C4-2B (cell line): ENCODE data around the gene COL7A1.

Experiments
- ZFX ChIP-seq: fragments of 450-650 bp; IDR thresholded peaks from 2 replicates; pipeline ENCODE4 v1.6.1; 2017
- TF ChIP-seq, protein P1 (sequence below): fragments of 450-650 bp; conservative IDR thresholded peaks from 2 replicates; pipeline ENCODE4 v1.5.1; 2017; ENCODE audit warnings: mild to moderate bottlenecking

DNA sequence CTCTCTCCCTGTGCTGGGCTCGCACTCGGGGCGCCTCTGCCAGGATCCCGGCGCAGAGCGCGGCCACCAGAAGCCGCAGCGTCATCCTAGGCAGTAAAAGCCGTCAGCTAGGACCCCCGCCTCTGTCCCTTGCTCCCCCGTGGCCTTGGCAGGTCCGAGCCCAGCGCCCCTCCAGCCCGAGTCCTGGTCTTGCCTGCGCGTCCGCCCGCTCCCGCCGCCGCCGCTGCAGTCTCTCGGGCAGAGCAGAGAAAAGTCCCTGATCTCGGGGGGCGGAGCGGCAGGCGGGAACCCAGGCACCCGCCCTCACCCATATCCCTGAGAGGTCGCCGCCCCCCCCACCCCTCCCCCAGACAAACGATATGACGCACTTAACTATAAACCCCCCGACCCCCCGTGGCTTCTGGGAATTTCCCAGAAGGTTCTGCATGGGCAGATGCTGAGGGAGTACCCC is at the start of gene COL7A1:
- TF ChIP-seq, protein P1, sequence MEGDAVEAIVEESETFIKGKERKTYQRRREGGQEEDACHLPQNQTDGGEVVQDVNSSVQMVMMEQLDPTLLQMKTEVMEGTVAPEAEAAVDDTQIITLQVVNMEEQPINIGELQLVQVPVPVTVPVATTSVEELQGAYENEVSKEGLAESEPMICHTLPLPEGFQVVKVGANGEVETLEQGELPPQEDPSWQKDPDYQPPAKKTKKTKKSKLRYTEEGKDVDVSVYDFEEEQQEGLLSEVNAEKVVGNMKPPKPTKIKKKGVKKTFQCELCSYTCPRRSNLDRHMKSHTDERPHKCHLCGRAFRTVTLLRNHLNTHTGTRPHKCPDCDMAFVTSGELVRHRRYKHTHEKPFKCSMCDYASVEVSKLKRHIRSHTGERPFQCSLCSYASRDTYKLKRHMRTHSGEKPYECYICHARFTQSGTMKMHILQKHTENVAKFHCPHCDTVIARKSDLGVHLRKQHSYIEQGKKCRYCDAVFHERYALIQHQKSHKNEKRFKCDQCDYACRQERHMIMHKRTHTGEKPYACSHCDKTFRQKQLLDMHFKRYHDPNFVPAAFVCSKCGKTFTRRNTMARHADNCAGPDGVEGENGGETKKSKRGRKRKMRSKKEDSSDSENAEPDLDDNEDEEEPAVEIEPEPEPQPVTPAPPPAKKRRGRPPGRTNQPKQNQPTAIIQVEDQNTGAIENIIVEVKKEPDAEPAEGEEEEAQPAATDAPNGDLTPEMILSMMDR = no peak
- no peak for TF ChIP-seq ZFX
